GM19452 (cell line): ENCODE measurements around the gene BRINP2.

Experiments
- ATAC-seq: cut with Tn5 transposase; IDR thresholded peaks from one replicate; pipeline ENCODE4 v1.9.1; 2021; ENCODE audit not compliant: unreplicated experiment

BRINP2 gene

GRCh38 chr1:177216587-177217202 lies 45.9 kb downstream of the BRINP2 start:
- no peak for ATAC-seq

- ATAC-seq: no peak
Observed at GRCh38 chr1:177219554-177220458, 49.0 kb downstream of the BRINP2 start.

GRCh38 chr1:177223359-177223758 lies 52.6 kb downstream of the BRINP2 start:
- ATAC-seq: no peak

GRCh38 chr1:177227978-177228692 lies 57.4 kb downstream of the BRINP2 start:
- ATAC-seq: no peak

- no peak for ATAC-seq
Observed at GRCh38 chr1:177228693-177229065, 57.9 kb downstream of the BRINP2 start.

- no peak for ATAC-seq
Observed at GRCh38 chr1:177229781-177230180, 59.0 kb downstream of the BRINP2 start.

- ATAC-seq: no peak
Observed at GRCh38 chr1:177230228-177231016, 59.7 kb downstream of the BRINP2 start.

- ATAC-seq: no peak
Observed at GRCh38 chr1:177235350-177235749, 64.6 kb downstream of the BRINP2 start.

- no peak for ATAC-seq
Observed at GRCh38 chr1:177236962-177237361, 66.2 kb downstream of the BRINP2 start.

- ATAC-seq: no peak
Observed at GRCh38 chr1:177238967-177239366, 68.2 kb downstream of the BRINP2 start.

GRCh38 chr1:177239792-177240191 lies 69.0 kb downstream of the BRINP2 start:
- no peak for ATAC-seq

GRCh38 chr1:177243773-177244172 lies 73.0 kb downstream of the BRINP2 start:
- no peak for ATAC-seq

- ATAC-seq: no peak
Observed at GRCh38 chr1:177246710-177247580, 76.2 kb downstream of the BRINP2 start.

- ATAC-seq: no peak
Observed at GRCh38 chr1:177247623-177248176, 76.9 kb downstream of the BRINP2 start.

GRCh38 chr1:177248258-177248657 lies 77.5 kb downstream of the BRINP2 start:
- ATAC-seq: no peak

- no peak for ATAC-seq
Observed at GRCh38 chr1:177249231-177249630, 78.5 kb downstream of the BRINP2 start.

- ATAC-seq: no peak
Observed at GRCh38 chr1:177252877-177253276, 82.1 kb downstream of the BRINP2 start.

GRCh38 chr1:177255411-177255810 lies 84.7 kb downstream of the BRINP2 start:
- no peak for ATAC-seq

GRCh38 chr1:177256153-177257075 lies 85.7 kb downstream of the BRINP2 start:
- ATAC-seq: no peak
